Adipose tissue (tissue), 3 donors: Measurements from ENCODE around the gene DRD1. TPM values are rescaled to one million over a fixed set of nuclear protein-coding genes. Genes with fewer than 3 reads are reported as not detected.
"Not testable (repeated sequence)": the region's sequence is repeated elsewhere in the genome, so short reads cannot be mapped to it uniquely, and the experiment has no call there.

Experiments used
- H3K27ac ChIP-seq: one replicate; pipeline ENCODE4 v1.5.1; 2013; ENCODE audit warnings: low read depth, low read length
- WGBS, 3 donors: extraction: QIAGEN DNeasy Blood & Tissue Kit; methylation state at CpG; one replicate each; pipeline ENCODE4 v1.1.7; 2013; 5-methylcytosine and 5-hydroxymethylcytosine counted together
- polyA plus RNA-seq, 3 donors: library from polyadenylated mRNA; stranded (reverse); fragments of 200-250 nt; gene quantifications; one replicate each; pipeline ENCODE4 v1.2.3, GENCODE V29; 2013
- donor health status: healthy with polysubstance abuse.
- donor health status: Bipolar disorder and iron deficiency.
- donor health status: healthy.

The DRD1 gene
- polyA plus RNA-seq, 3 donors = 0.05 to 0.39 (median 0.22) TPM

DNA sequence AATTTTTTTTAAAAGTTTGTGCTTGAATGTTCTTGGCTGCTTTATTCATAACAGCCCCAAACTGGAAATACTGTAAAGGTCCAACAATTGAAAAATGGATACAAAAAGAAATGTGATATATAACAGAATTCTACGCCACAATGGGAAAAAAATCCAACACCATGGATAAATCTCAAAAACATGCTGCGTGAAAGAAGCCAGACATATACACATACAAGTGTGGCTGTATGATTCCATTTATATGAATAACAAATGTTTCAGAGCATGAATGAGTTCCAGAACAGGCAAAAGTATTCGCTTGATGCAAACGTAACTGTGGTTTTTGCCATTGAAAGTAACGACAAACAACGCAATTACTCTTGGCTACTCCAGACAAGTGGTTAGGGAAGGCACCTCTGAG lies 27.2 kb upstream of the DRD1 start:
- no peak overlapping the region for H3K27ac ChIP-seq
- 86 to 91% (median 87%) methylated on average over 6 of the region's 6 CpGs for WGBS, 3 donors

DNA sequence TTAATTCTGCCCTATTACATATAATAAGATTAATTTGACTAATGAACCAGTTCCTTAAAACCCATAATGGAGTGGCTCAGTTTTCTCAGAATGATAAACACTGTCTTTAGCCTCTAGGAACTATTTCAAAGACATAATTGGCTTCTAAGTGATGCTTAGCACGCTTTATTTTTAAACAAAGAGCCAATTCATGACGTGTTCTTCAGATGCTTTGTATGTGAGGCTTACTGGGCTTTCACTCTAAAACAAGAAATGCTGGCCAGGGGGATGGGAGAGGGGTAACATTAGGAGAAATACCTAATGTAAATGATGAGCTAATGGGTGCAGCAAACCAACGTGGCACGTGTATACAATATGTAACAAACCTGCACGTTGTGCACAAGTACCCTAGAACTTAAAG lies 26.8 kb upstream of the DRD1 start:
- WGBS, 3 donors = 43 to 64% (median 61%) methylated on average over 5 of the region's 5 CpGs
- H3K27ac ChIP-seq = no peak overlapping the region

DNA sequence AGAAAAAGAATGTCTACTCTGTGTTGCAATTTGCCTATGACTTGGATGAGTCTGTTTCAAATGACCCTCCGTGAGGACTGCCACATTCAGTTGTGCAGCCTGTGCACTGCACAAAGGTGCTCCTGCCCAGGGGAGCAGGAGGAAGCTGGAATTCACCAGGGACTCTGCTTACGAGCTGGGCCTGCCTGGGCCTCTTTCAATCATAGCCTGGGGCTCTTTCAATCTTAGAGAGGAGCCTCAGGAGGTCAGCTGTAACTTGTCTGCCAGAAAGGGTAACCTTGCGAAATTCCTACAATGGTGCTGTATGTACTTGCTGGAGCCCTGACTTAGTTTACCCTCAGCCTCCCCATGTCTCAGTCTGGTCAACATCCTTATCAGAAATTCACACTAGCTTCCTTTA lies 25.9 kb upstream of the DRD1 start:
- WGBS, 3 donors = 69 to 80% (median 70%) methylated on average over 3 of the region's 3 CpGs
- H3K27ac ChIP-seq = no peak overlapping the region

DNA sequence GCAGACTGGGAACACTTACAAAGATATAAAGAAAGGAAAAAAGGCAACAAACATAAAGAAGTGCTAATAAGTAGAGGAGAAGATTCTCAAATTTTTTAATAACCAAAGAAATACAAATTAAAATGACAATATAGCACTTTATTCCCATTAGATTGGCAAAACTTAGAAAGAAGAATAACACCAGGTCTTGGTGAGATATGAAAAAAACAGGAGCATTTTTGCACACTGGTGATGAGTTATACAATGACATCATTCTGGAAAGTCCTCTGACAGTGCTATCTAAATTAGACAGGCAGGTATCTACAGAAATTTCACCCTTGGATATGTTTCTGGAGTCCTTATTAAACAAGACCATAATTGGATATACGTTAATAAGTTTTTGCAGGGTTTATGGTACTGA lies 24.9 kb upstream of the DRD1 start:
- no peak overlapping the region for H3K27ac ChIP-seq
- 94 to 100% (median 97%) methylated on average over 1 of the region's 1 CpG for WGBS, 3 donors

DNA sequence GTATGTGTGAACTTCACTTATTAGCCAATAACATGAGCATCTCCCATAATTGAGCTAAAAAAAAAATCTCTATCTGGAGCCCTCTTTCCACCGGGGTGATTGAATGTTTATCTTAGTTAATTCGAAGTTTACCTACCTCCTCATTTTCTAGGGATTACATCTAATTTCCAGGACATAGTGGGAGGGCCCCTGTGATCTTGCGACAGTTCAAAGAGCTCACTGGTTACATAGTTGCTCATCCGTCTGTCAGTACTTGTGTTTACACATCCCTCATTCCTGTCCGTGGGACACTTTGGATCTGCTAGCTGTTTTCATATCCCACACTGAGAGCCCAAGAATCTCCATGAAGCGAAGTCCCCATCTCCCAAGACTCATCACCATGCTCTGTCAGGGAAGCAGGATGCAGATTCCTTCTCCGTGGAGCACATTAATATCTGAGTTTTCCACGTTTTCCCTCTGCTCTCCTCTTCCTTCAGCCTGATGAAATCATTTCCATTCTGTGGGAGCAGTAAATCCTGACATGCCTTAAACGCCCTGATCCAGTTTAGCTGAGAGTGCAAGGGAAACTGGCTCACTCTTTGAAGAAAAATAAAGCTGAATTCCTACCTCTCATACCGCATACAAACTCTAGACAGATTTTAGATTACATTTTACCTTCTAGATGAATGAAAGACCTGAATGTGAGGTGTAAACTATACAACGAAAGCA lies 24.2 kb upstream of the DRD1 start:
- 38 to 51% (median 43%) methylated on average over 11 of the region's 11 CpGs for WGBS, 3 donors
- no peak overlapping the region for H3K27ac ChIP-seq

DNA sequence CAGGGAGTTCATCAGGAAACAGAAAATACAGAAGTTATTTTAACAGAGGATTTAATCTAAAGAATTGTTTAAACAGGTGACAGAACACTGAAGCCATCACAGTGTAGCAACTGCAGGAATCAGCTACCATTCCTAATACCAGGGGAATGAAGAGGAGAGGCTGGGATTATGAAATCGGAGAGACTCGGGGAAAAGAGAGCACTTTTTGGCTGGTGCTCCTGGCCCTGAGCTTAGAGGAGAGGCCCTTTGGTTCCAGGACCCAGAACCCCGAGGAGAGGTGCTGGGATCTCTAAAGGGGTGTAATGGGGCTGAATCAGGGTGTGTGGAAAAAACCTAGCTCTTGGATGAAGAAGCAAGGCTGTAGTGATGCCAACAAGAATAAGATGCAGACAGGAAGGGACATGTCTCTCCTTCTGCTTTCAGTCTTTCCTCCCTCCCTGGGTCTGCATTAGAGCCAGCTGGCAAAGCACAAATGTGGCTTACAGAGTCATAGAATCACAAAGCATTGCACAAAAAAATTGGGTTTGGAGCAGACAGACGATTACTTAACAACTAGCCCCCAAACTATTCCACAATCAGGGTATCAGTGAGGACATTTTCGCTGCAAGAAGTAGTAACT lies 22.8 kb upstream of the DRD1 start:
- 36 to 56% (median 37%) methylated on average over 5 of the region's 5 CpGs for WGBS, 3 donors
- no peak overlapping the region for H3K27ac ChIP-seq

DNA sequence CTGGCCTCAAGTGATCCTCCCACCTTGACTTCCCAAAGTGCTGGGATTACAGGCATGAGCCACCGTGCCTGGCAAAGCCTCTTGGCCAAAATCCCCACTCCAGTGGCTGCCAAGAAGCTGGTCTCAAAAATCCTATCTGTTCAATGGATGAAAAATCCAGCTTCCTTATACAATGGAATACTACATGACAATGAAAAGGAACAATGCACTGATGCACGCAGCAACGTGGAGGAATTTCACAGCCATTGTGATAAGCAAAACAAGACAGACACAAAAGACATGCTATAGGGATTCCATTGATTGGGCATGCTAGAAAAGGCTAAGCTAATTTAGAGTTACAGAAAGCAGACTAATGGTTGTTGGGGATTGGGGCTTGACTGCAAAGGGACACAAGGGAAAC lies 21.3 kb upstream of the DRD1 start:
- H3K27ac ChIP-seq = no peak overlapping the region
- WGBS, 3 donors = 24 to 46% (median 39%) methylated on average over 3 of the region's 3 CpGs

DNA sequence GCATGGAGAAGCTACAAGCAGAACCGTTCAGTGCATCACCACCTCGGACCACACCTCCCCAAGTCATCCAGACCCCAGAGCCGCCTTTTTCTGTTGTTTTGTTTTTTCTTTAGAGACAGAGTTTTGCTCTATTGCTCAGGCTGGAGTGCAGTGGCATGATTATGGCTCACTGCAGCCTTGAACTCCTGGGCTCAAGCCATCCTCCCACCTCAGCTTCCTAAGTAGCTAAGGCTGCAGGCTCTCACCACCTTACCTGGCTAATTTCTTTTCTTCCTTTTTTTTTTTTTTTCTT lies 20.9 kb upstream of the DRD1 start:
- 0 to 8% (median 7%) methylated on average over 3 of the region's 3 CpGs for WGBS, 3 donors
- no peak overlapping the region for H3K27ac ChIP-seq

DNA sequence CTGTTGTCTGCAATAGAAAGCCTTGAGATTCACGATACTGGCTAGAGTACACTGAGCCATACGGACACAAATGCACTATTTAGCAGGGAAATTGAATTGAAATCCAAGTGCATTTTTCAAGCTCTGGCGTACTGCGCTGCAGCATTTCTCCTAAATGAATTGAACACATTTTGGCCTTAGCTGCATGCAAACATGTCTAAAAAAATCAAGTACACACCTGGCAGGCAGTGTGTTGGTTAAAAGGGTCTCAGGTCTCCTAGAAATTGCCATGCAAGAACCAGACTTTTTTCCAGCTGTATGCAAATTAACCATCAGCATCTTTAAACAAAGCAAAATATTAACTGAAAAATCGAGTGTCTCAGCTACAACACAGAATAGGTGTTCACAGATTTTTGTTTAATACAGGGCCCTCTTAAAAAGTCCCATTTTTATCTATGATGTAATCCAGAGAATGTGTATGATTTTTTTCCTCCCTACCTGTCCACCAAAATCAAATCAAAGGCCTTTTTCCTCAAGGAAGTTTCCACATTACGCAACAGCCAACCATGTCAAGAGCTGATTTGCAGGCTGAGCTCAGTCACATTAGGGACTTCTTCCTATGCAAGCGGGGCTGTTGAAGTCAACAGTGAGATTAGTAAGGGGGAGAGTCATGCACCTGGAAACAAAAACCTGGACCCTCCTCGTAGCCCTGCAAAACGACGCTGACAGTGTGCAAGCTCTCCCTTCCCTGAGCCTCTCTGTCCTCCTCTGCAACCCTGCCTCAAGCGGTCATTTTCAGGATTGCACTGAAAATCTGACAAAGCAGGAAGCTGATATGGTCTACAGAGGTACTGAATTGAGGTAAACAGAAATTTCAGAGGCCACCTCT lies 20.3 kb upstream of the DRD1 start:
- no peak overlapping the region for H3K27ac ChIP-seq
- WGBS, 3 donors = 44 to 51% (median 49%) methylated on average over 11 of the region's 11 CpGs

DNA sequence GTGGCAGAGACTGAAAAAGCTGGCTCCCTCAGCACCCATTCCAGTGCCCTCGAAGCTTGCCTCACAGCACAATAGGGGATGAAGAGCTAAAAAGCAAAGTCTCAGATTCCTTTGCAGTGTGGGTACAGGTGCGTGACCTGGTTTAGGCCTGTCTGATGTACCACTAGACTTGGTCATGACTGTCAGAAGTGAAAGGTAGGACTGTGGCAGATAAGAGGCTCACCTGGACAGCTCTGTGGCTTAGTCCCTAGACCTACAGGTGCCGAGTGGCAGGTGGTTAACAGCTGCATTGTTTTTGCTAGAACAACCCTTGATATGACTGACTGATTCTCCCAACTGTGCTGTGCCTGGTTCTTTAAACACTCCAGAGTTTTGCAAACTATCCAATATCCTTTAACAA lies 19.7 kb upstream of the DRD1 start:
- WGBS, 3 donors = 75 to 89% (median 84%) methylated on average over 3 of the region's 3 CpGs
- no peak overlapping the region for H3K27ac ChIP-seq

DNA sequence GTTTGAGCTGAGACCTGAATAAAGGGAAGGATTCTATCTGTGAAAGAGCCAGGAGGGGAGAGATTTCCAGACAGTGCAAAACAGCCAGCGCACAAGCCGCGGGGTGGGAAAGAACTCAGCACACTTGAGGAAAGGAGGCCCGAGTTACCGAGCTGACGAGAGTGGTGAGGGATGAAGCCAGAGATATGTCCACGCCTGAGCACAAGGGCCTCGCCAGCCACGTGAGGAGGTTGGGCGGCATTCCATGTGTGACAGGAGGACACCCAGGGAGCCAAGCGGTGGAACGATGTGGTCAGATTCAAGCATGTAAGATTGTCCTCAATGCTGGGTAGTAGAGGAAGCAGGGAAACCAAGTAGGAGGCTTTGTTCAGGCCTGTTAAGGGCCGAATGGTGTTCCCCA lies 17.4 kb upstream of the DRD1 start:
- 87 to 93% (median 87%) methylated on average over 13 of the region's 13 CpGs for WGBS, 3 donors
- H3K27ac ChIP-seq = no peak overlapping the region

DNA sequence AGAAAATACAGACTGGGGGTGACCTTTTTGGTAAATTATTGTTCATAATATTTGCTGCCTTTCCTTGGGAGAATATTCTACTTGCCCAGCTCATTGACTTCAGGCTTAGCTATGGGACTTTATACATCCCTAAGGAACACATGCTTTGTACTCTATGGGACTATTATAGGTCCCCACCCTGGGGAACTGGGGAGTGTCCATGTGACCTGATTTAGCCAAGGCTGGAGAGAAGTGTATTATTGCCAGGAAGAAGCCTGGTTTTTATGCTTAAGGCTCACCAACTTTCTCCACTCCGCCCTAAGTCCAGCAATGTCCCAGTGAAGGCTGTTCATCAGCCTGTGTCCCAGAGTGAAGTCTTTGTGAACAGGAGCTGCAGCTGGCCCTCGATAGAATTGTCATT lies 16.6 kb upstream of the DRD1 start:
- no peak overlapping the region for H3K27ac ChIP-seq
- WGBS, 3 donors = 72 to 81% (median 78%) methylated on average over 2 of the region's 2 CpGs

DNA sequence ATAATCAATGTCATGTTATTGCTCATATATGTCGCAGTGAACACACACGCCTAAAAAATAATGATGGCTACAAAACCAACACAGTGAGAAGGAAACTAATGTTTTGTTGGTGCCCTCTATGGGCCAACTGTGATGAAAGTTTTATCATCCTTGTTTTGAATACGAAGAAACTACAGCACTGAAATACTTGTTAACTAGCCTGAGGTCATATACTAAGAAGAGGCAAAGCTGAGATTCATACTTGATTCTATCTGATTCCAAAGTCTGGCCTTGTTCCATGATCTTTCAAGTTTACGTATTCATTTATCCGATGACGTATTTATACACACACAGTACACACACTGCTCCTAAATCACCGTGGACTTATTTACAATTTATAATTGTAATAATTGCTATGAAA lies 16.1 kb upstream of the DRD1 start:
- no peak overlapping the region for H3K27ac ChIP-seq
- 52 to 62% (median 59%) methylated on average over 7 of the region's 7 CpGs for WGBS, 3 donors

DNA sequence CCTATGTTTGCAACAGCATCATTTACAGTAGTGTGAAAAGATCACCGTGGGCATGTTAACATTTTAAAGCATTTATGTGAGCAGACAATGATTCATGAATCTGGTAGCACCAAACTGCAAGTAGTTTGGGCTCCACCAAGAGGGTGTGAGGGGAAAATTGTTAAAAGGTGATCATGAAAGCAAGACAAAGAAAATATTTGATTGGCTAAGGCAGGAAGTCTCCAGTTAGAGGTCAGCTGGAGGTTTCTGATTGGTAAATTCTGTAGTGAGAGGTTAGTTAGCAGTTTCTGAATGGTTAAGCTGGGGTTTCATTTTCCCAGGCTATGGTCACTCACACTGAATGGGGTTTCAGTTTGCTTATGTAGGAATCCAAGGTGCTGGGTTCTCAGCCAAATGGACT lies 13.5 kb upstream of the DRD1 start:
- WGBS, 3 donors = 64 to 69% (median 65%) methylated on average over 1 of the region's 1 CpG
- H3K27ac ChIP-seq = no peak overlapping the region

DNA sequence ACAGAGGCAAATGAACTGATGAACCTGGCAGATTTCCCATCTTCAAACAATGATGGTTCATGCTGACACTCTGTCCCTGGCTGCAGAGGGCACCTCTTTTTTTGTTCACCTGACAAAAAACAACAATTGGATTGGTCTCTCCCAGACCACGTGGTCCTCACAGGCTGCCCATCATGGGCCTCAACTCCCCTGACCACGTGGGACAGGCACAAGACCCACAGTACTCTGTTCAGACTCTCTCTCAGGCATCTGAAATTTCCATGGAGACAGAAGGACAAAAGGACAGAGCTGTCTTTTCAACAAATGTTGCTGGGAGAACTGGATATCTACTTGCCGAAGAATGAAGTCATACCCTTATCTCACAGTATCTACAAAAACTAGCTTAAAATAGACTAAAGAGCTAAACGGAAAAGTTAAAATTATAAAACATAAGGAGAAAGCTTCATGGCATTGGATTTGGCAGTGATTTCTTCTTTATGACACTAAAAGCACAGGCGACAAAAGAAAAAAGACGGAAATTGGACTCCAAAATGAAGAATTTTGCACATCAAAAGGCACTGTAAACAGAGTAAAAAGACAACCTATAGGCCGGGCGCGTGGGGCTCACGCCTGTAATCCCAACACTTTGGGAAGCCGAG lies 12.2 kb upstream of the DRD1 start:
- WGBS, 3 donors = 72 to 84% (median 84%) methylated on average over 11 of the region's 11 CpGs
- H3K27ac ChIP-seq = no peak overlapping the region

DNA sequence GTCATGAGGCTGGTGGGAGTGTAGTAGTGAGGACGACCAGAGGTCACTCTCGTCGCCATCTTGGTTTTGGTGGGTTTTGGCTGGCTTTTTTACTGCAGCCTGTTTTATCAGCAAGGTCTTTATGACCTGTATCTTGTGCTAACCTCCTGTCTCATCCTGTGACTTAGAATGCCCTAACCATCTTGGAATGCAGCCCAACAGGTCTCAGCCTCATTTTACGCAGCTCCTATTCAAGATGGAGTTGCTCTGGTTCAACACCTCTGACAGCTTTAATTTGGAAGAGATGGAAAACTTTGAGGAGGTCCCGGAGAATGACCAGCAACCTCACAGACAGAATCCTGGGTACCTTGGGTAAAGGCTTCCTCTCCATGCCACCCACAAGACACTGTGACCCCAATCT lies 10.4 kb upstream of the DRD1 start:
- not testable (repeated sequence) for H3K27ac ChIP-seq
- 80 to 90% (median 83%) methylated on average over 5 of the region's 5 CpGs for WGBS, 3 donors

DNA sequence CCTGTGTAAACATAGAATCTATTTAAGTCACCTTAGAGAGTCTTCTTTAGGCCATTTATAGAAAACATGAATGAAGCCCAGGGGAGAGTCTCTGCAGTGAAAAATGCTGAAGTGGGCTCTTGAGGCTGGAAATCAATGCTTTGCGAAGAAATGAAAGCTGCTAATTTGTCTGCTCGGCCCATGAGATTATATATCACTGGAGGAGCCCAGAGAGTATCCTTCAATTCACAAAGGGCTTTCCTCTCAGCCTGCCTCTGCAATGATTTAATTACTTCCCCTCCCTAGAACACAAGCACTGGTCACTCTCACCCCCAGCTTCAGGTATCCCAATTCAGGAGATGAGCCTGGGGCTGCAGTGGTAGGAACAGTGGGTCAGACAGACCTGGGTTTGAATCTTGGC lies 8.2 kb upstream of the DRD1 start:
- WGBS, 3 donors = 66 to 76% (median 74%) methylated on average over 2 of the region's 2 CpGs
- no peak overlapping the region for H3K27ac ChIP-seq

DNA sequence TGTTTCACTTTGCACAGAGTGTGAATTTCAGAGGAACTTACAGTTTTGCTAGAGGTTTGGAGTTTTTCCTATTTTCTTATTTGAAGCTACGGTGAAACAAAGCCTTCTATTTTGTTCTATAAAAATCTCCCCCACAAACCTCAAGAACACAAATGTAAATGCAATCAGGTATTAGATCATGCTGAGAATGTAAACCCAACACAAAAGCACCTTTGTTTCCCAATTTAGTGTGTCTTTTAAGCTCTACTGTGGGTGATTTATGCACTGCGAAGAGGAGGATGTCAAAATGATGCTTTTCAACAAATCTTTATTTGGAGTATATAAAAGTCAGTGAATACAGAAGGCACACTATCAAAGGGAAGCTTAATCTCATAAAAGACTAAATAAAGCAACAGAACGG lies 4.3 kb upstream of the DRD1 start:
- 29 to 50% (median 46%) methylated on average over 3 of the region's 3 CpGs for WGBS, 3 donors
- H3K27ac ChIP-seq = no peak overlapping the region

DNA sequence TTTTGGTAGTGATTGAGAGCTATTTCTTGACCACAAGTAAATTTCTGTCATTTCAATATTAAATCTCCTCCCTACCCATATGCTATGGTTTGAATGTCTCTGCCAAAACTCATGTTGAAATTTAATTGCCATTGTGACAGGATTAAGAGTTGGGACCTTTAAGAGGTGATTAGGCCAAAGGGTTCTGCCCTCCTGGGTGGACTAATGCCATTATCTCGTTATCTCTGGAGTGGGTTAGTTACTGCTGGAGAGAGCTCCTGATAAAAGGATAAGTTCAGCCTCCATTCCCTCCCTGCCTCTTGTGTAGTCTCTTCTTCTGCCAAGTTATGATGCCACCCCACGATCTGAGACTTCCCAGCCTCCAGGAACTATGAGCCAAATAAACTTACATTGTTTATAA lies 3.6 kb upstream of the DRD1 start:
- H3K27ac ChIP-seq = no peak overlapping the region
- WGBS, 3 donors = 24 to 33% (median 25%) methylated on average over 2 of the region's 2 CpGs
